Stomach smooth muscle (tissue), 2 donors: Measurements from ENCODE around the gene LCE3D.
"Not testable (repeated sequence)": the region's sequence is repeated elsewhere in the genome, so short reads cannot be mapped to it uniquely, and the experiment has no call there.

Source experiments
- H3K27ac ChIP-seq: one replicate; pipeline ENCODE4 v1.7.0; 2013; ENCODE audit warnings: mild to moderate bottlenecking, low read length, inconsistent platforms
- H3K27me3 ChIP-seq, 2 donors: one replicate each; pipeline ENCODE4 v1.7.0; 2013; ENCODE audit warnings: low read length in 2 of 2; ENCODE audit not compliant: insufficient read depth in 2 of 2, control insufficient read depth in 1 of 2
- H3K36me3 ChIP-seq, 2 donors: one replicate each; pipeline ENCODE4 v1.7.0; 2013; ENCODE audit warnings: low read length in 2 of 2; ENCODE audit not compliant: control insufficient read depth in 2 of 2, insufficient read depth in 2 of 2
- H3K4me1 ChIP-seq: one replicate; pipeline ENCODE4 v1.7.0; 2013; ENCODE audit warnings: low read length; ENCODE audit not compliant: control insufficient read depth, insufficient read depth
- H3K4me3 ChIP-seq, 2 donors: one replicate each; pipeline ENCODE4 v1.7.0; 2013; ENCODE audit warnings: low read length in 2 of 2
- H3K9ac ChIP-seq, 2 donors: one replicate each; pipeline ENCODE4 v1.7.0; 2013; ENCODE audit warnings: low read length in 2 of 2, mild to moderate bottlenecking in 1 of 2
- H3K9me3 ChIP-seq, 2 donors: one replicate each; pipeline ENCODE4 v1.7.0; 2013; ENCODE audit warnings: low read length in 2 of 2; ENCODE audit not compliant: control insufficient read depth in 2 of 2
- donor health status: healthy.
- donor health status: Pancreatic carcinoma.

Gene LCE3D

GRCh38 chr1:152580433-152580832, at the start of gene LCE3D:
LCE3D (minus strand) TSS chr1:152580516; CDS start chr1:152579936, 580 bp downstream.
- Histone ChIP-seq H3K9ac (no peak within 1 kb of the TSS), H3K36me3 (no peaks in the 10 kb centered on the region), H3K9me3 (no peaks in the 10 kb centered on the region), H3K4me1 (no peaks in the 10 kb centered on the region), H3K4me3 (no peak within 1 kb of the TSS), H3K27me3 (no peaks in the 10 kb centered on the region), H3K27ac (no peak within 1 kb of the TSS)

- Histone ChIP-seq H3K9ac (no peak overlapping the region), H3K36me3 (no peaks in the 10 kb centered on the region)
These were observed 46.4 kb upstream of the LCE3D start for GRCh38 chr1:152626744-152627143.

GRCh38 chr1:152623203-152623844, 43.0 kb upstream of the LCE3D start:
- H3K9ac ChIP-seq: no peak overlapping the region
- H3K27ac ChIP-seq: no peak overlapping the region

More at GRCh38 chr1:152626744-152627143, 46.4 kb upstream of the LCE3D start:
- no peaks in the 10 kb centered on the region for H3K9me3 ChIP-seq
- no peak overlapping the region for H3K27ac ChIP-seq
- peaks cover 0 to 2% of the 10 kb centered on the region in 2 donors for H3K27me3 ChIP-seq
- no peaks in the 10 kb centered on the region for H3K4me1 ChIP-seq
- H3K4me3 ChIP-seq: no peak overlapping the region

GRCh38 chr1:152622803-152623202, 42.5 kb upstream of the LCE3D start, which contains the start of gene LCE3A:
LCE3A (minus strand) TSS chr1:152623103; CDS start chr1:152623103, 0 bp downstream.
- Histone ChIP-seq H3K36me3 (no peaks in the 10 kb centered on the region), H3K9ac (no peak within 1 kb of the TSS), H3K4me3 (no peak within 1 kb of the TSS), H3K4me1 (no peaks in the 10 kb centered on the region), H3K27ac (no peak within 1 kb of the TSS), H3K9me3 (peaks cover 9 to 10% of the 10 kb centered on the region in 2 donors), H3K27me3 (peaks cover 0 to 2% of the 10 kb centered on the region in 2 donors)

More at GRCh38 chr1:152623203-152623844, 43.0 kb upstream of the LCE3D start:
- H3K4me3 ChIP-seq: no peak overlapping the region
- H3K36me3 ChIP-seq: no peaks in the 10 kb centered on the region
- H3K9me3 ChIP-seq: peaks cover 9% of the 10 kb centered on the region in 2 donors
- H3K4me1 ChIP-seq: no peaks in the 10 kb centered on the region
- peaks cover 0 to 2% of the 10 kb centered on the region in 2 donors for H3K27me3 ChIP-seq

GRCh38 chr1:152621993-152622392, 41.7 kb upstream of the LCE3D start:
- no peaks in the 10 kb centered on the region for H3K4me1 ChIP-seq
- no peak overlapping the region for H3K4me3 ChIP-seq
- H3K36me3 ChIP-seq: no peaks in the 10 kb centered on the region
- H3K27ac ChIP-seq: no peak overlapping the region
- peaks cover 0 to 2% of the 10 kb centered on the region in 2 donors for H3K27me3 ChIP-seq
- H3K9ac ChIP-seq: no peak overlapping the region
- peaks cover 10 to 12% of the 10 kb centered on the region in 2 donors for H3K9me3 ChIP-seq

- H3K9ac ChIP-seq: no peak within 1 kb of the TSS
- H3K27me3 ChIP-seq: no peaks in the 10 kb centered on the region
- H3K4me1 ChIP-seq: no peaks in the 10 kb centered on the region
- no peak within 1 kb of the TSS for H3K27ac ChIP-seq
- H3K36me3 ChIP-seq: no peaks in the 10 kb centered on the region
- peaks cover 2 to 3% of the 10 kb centered on the region in 2 donors for H3K9me3 ChIP-seq
- no peak within 1 kb of the TSS for H3K4me3 ChIP-seq
These were observed 33.2 kb upstream of the LCE3D start, which contains the start of gene LCE3B for GRCh38 chr1:152613511-152613910. LCE3B (plus strand) TSS chr1:152613811; CDS start chr1:152613811, 0 bp downstream.

- no peaks in the 10 kb centered on the region for H3K4me1 ChIP-seq
- no peaks in the 10 kb centered on the region for H3K36me3 ChIP-seq
- H3K4me3 ChIP-seq: no peak within 1 kb of the TSS
- no peaks in the 10 kb centered on the region for H3K9me3 ChIP-seq
- no peak within 1 kb of the TSS for H3K27ac ChIP-seq
- no peaks in the 10 kb centered on the region for H3K27me3 ChIP-seq
- no peak within 1 kb of the TSS for H3K9ac ChIP-seq
These were observed 19.6 kb upstream of the LCE3D start, which contains the start of gene LCE3C for GRCh38 chr1:152599934-152600333. LCE3C (plus strand) TSS chr1:152600234; CDS start chr1:152600732, 498 bp downstream.

GRCh38 chr1:152596986-152597385, 16.7 kb upstream of the LCE3D start:
- H3K9me3 ChIP-seq: no peaks in the 10 kb centered on the region
- H3K36me3 ChIP-seq: no peaks in the 10 kb centered on the region
- H3K4me1 ChIP-seq: no peaks in the 10 kb centered on the region
- no peaks in the 10 kb centered on the region for H3K27me3 ChIP-seq
- H3K9ac ChIP-seq: no peak overlapping the region
- no peak overlapping the region for H3K27ac ChIP-seq
- H3K4me3 ChIP-seq: no peak overlapping the region

- Histone ChIP-seq H3K27me3 (no peaks in the 10 kb centered on the region), H3K36me3 (no peaks in the 10 kb centered on the region), H3K27ac (no peak overlapping the region), H3K9ac (no peak overlapping the region), H3K4me3 (no peak overlapping the region), H3K4me1 (no peaks in the 10 kb centered on the region), H3K9me3 (no peaks in the 10 kb centered on the region)
These were observed 5.3 kb upstream of the LCE3D start for GRCh38 chr1:152585586-152585985.

GRCh38 chr1:152582647-152583046, 2.3 kb upstream of the LCE3D start:
- no peak overlapping the region for H3K27ac ChIP-seq
- H3K9me3 ChIP-seq: no peaks in the 10 kb centered on the region
- H3K36me3 ChIP-seq: no peaks in the 10 kb centered on the region
- no peak overlapping the region for H3K4me3 ChIP-seq
- no peak overlapping the region for H3K9ac ChIP-seq
- no peaks in the 10 kb centered on the region for H3K27me3 ChIP-seq
- no peaks in the 10 kb centered on the region for H3K4me1 ChIP-seq

GRCh38 chr1:152579526-152579925, 790 bp downstream of the LCE3D start:
- H3K4me1 ChIP-seq, H3K36me3 ChIP-seq, H3K9ac ChIP-seq, H3K4me3 ChIP-seq, H3K27me3 ChIP-seq, H3K9me3 ChIP-seq, H3K27ac ChIP-seq: not testable (repeated sequence)
